ENCODE data around the gene FOXK1. TPM values are rescaled to one million over a fixed set of nuclear protein-coding genes. Genes with fewer than 3 reads are reported as not detected.

Gene FOXK1
- total RNA-seq, 2 experiments from 2014 or later, result 32.7 to 33.2 TPM

- Mint-ChIP-seq H3K36me3 (ENCODE audit: low read depth) (peaks cover 25% of the 10 kb centered on the region), H3K4me3 (no peak overlapping the region), H3K27me3 (no peaks in the 10 kb centered on the region), H3K4me1 (no peaks in the 10 kb centered on the region), H3K27ac (no peak overlapping the region), H3K9me3 (no peaks in the 10 kb centered on the region)
- no peak for DNase-seq
- CTCF ChIA-PET, result no interaction called here
- POLR2A ChIA-PET, result interaction anchor here (1.1 kb wide), 1 partner anchor 12 kb away, joined by 6 read pairs; the partner anchor contains the start of gene AP5Z1
Observed at GRCh38 chr7:4762121-4763055, 80.3 kb downstream of the FOXK1 start.

- peaks cover 25% of the 10 kb centered on the region for H3K36me3 Mint-ChIP-seq (ENCODE audit: low read depth)
- no peaks in the 10 kb centered on the region for H3K9me3 Mint-ChIP-seq
- H3K4me1 Mint-ChIP-seq, result no peaks in the 10 kb centered on the region
- ChIA-PET POLR2A (interaction anchor here (1.7 kb wide), 1 partner anchor 12 kb away, joined by 6 read pairs; the partner anchor contains the start of gene AP5Z1), CTCF (no interaction called here)
- DNase-seq, result no peak
- no peak overlapping the region for H3K4me3 Mint-ChIP-seq
- no peak overlapping the region for H3K27ac Mint-ChIP-seq
- no peaks in the 10 kb centered on the region for H3K27me3 Mint-ChIP-seq
Observed at GRCh38 chr7:4763091-4763793, 81.1 kb downstream of the FOXK1 start.

- Mint-ChIP-seq H3K4me1 (no peaks in the 10 kb centered on the region), H3K27ac (no peak overlapping the region)
- POLR2A ChIA-PET, result interaction anchor here (1.7 kb wide), 1 partner anchor 11 kb away, joined by 6 read pairs; the partner anchor contains the start of gene AP5Z1
Observed at GRCh38 chr7:4763794-4764185, 81.7 kb downstream of the FOXK1 start.

GRCh38 chr7:4764402-4765007 is 82.4 kb downstream of the FOXK1 start:
- POLR2A ChIA-PET, result interaction anchor here (1.7 kb wide), 1 partner anchor 11 kb away, joined by 6 read pairs; the partner anchor contains the start of gene AP5Z1
- H3K4me1 Mint-ChIP-seq, result no peaks in the 10 kb centered on the region
- H3K4me3 Mint-ChIP-seq, result no peak overlapping the region
- CTCF ChIA-PET, result no interaction called here
- no peak for DNase-seq
- H3K36me3 Mint-ChIP-seq (ENCODE audit: low read depth), result peaks cover 23% of the 10 kb centered on the region
- H3K9me3 Mint-ChIP-seq, result no peaks in the 10 kb centered on the region
- H3K27me3 Mint-ChIP-seq, result no peaks in the 10 kb centered on the region
- no peak overlapping the region for H3K27ac Mint-ChIP-seq

More at GRCh38 chr7:4763794-4764185, 81.7 kb downstream of the FOXK1 start:
- Mint-ChIP-seq H3K4me3 (no peak overlapping the region), H3K9me3 (no peaks in the 10 kb centered on the region), H3K27me3 (no peaks in the 10 kb centered on the region), H3K36me3 (ENCODE audit: low read depth) (peaks cover 25% of the 10 kb centered on the region)
- no peak for DNase-seq
- CTCF ChIA-PET, result no interaction called here

GRCh38 chr7:4765776-4766490 is 83.8 kb downstream of the FOXK1 start:
- no peaks in the 10 kb centered on the region for H3K27me3 Mint-ChIP-seq
- H3K4me1 Mint-ChIP-seq, result no peaks in the 10 kb centered on the region
- DNase-seq, result no peak
- H3K27ac Mint-ChIP-seq, result no peak overlapping the region
- CTCF ChIA-PET, result no interaction called here
- peaks cover 16% of the 10 kb centered on the region for H3K36me3 Mint-ChIP-seq (ENCODE audit: low read depth)
- no peak overlapping the region for H3K4me3 Mint-ChIP-seq
- H3K9me3 Mint-ChIP-seq, result no peaks in the 10 kb centered on the region
- POLR2A ChIA-PET, result interaction anchor here (0.7 to 0.9 kb wide), 2 partner anchors 10 kb away, joined by 3 read pairs; partner anchors contain the start of gene AP5Z1

GRCh38 chr7:4766666-4767519 is 84.8 kb downstream of the FOXK1 start:
- no peak overlapping the region for H3K4me3 Mint-ChIP-seq
- no peak overlapping the region for H3K27ac Mint-ChIP-seq
- no peak for DNase-seq
- POLR2A ChIA-PET, result interaction anchor here (0.9 kb wide), 1 partner anchor 9 kb away, joined by 3 read pairs; the partner anchor contains the start of gene AP5Z1
- H3K27me3 Mint-ChIP-seq, result no peaks in the 10 kb centered on the region
- H3K4me1 Mint-ChIP-seq, result no peaks in the 10 kb centered on the region
- no peaks in the 10 kb centered on the region for H3K9me3 Mint-ChIP-seq
- CTCF ChIA-PET, result no interaction called here
- peaks cover 9% of the 10 kb centered on the region for H3K36me3 Mint-ChIP-seq (ENCODE audit: low read depth)

GRCh38 chr7:4768597-4769569 is 86.8 kb downstream of the FOXK1 start:
- DNase-seq, result no peak
- no peaks in the 10 kb centered on the region for H3K9me3 Mint-ChIP-seq
- ChIA-PET CTCF (no interaction called here), POLR2A (interaction anchor here (1.1 kb wide), 1 partner anchor 14 kb away, joined by 3 read pairs; no protein-coding TSS in a partner anchor)
- no peak overlapping the region for H3K4me3 Mint-ChIP-seq
- H3K27ac Mint-ChIP-seq, result no peak overlapping the region
- peaks cover 4% of the 10 kb centered on the region for H3K36me3 Mint-ChIP-seq (ENCODE audit: low read depth)
- peaks cover 5% of the 10 kb centered on the region for H3K4me1 Mint-ChIP-seq
- no peaks in the 10 kb centered on the region for H3K27me3 Mint-ChIP-seq

- Mint-ChIP-seq H3K4me3 (no peak overlapping the region), H3K4me1 (peaks cover 14% of the 10 kb centered on the region), H3K27ac (no peak overlapping the region), H3K36me3 (ENCODE audit: low read depth) (peaks cover 2% of the 10 kb centered on the region), H3K9me3 (no peaks in the 10 kb centered on the region), H3K27me3 (no peaks in the 10 kb centered on the region)
- POLR2A ChIA-PET, result no interaction called here
- CTCF ChIA-PET, result no interaction called here
- no peak for DNase-seq
Observed at GRCh38 chr7:4769761-4770160, 87.7 kb downstream of the FOXK1 start.

GRCh38 chr7:4770886-4771285 is 88.8 kb downstream of the FOXK1 start:
- no peak overlapping the region for H3K27ac Mint-ChIP-seq
- H3K36me3 Mint-ChIP-seq (ENCODE audit: low read depth), result peaks cover 6% of the 10 kb centered on the region
- CTCF ChIA-PET, result interaction anchor here (1.4 kb wide), 1 partner anchor 25 kb away, joined by 3 read pairs; no protein-coding TSS in a partner anchor
- H3K4me3 Mint-ChIP-seq, result no peak overlapping the region
- no peak for DNase-seq
- no peaks in the 10 kb centered on the region for H3K27me3 Mint-ChIP-seq
- peaks cover 21% of the 10 kb centered on the region for H3K4me1 Mint-ChIP-seq
- POLR2A ChIA-PET, result no interaction called here
- H3K9me3 Mint-ChIP-seq, result no peaks in the 10 kb centered on the region

GRCh38 chr7:4771737-4772136 is 89.6 kb downstream of the FOXK1 start:
- no peaks in the 10 kb centered on the region for H3K9me3 Mint-ChIP-seq
- no peak overlapping the region for H3K4me3 Mint-ChIP-seq
- peaks cover 28% of the 10 kb centered on the region for H3K4me1 Mint-ChIP-seq
- no peaks in the 10 kb centered on the region for H3K27me3 Mint-ChIP-seq
- CTCF ChIA-PET, result interaction anchor here (1.4 kb wide), 1 partner anchor 26 kb away, joined by 3 read pairs; no protein-coding TSS in a partner anchor
- POLR2A ChIA-PET, result no interaction called here
- no peak for DNase-seq
- H3K36me3 Mint-ChIP-seq (ENCODE audit: low read depth), result peaks cover 10% of the 10 kb centered on the region
- H3K27ac Mint-ChIP-seq, result no peak overlapping the region

GRCh38 chr7:4772306-4772705 is 90.2 kb downstream of the FOXK1 start:
- Mint-ChIP-seq H3K27me3 (no peaks in the 10 kb centered on the region), H3K36me3 (ENCODE audit: low read depth) (peaks cover 14% of the 10 kb centered on the region), H3K4me1 (peaks cover 32% of the 10 kb centered on the region), H3K27ac (no peak overlapping the region), H3K9me3 (no peaks in the 10 kb centered on the region), H3K4me3 (no peak overlapping the region)
- CTCF ChIA-PET, result no interaction called here
- DNase-seq, result no peak
- POLR2A ChIA-PET, result no interaction called here
